ENCODE data around the gene HACD2. TPM values are rescaled to one million over a fixed set of nuclear protein-coding genes. Genes with fewer than 3 reads are reported as not detected.

Gene HACD2
- polyA plus RNA-seq, 2 of the 4 experiments (the other 2 are of a cell fraction): 41.8 to 97.7 TPM

DNA sequence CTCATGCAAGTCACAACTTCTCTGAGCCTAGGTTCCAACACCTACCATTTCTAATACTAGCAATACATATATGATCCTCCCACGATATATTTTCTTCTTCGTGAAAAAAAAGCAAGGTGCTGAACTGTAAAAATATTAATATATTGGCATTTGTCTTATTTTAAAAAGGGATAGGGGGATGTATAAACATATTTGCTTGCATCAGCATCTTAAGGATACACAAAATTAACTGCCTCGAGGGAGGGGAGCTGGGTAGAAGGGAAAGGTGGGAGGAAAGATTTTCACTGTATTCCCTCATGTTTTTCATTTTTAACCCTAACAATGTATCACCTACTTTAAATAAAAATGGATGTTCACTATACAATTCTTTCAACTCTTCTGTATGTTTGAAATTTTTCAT is 1.3 kb downstream of the HACD2 start:
- POLR2A ChIA-PET: interaction anchor here (0.8 to 3.5 kb wide), 3 partner anchors 19 to 378 kb away, joined by 5 to 28 read pairs (median 7); partner anchors contain the start of gene CCDC14
- no peak for FAIRE-seq
- peak; percentile 72 for TF ChIP-seq MAFK (IDR thresholded peaks at IDR 0.05; ENCODE audit: partially characterized antibody)
- TF ChIP-seq, protein P1, sequence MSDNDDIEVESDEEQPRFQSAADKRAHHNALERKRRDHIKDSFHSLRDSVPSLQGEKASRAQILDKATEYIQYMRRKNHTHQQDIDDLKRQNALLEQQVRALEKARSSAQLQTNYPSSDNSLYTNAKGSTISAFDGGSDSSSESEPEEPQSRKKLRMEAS (IDR thresholded peaks at IDR 0.05): no peak
- TF ChIP-seq, protein P2, sequence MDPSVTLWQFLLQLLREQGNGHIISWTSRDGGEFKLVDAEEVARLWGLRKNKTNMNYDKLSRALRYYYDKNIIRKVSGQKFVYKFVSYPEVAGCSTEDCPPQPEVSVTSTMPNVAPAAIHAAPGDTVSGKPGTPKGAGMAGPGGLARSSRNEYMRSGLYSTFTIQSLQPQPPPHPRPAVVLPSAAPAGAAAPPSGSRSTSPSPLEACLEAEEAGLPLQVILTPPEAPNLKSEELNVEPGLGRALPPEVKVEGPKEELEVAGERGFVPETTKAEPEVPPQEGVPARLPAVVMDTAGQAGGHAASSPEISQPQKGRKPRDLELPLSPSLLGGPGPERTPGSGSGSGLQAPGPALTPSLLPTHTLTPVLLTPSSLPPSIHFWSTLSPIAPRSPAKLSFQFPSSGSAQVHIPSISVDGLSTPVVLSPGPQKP (IDR thresholded peaks at IDR 0.05; ENCODE audit: low read depth, low read length): no peak
- DNase-seq (ENCODE audit: low read depth in 1 of 2, low spot score in 1 of 2): no peak
- no peak for ATAC-seq
- H3K4me1 ChIP-seq: peaks cover 22% of the 10 kb centered on the region
- 59% methylated on average over 3 of the region's 3 CpGs for WGBS (ENCODE audit: missing lambda C conversion rate)
- peak overlapping the region; percentile 94 for H3K4me2 ChIP-seq
- no peak overlapping the region; a peak in 1 of 6 replicates for H3K27ac ChIP-seq
- peak overlapping the region; percentile 86 for H3K4me3 ChIP-seq
- CTCF ChIA-PET: interaction anchor here (1.0 to 1.7 kb wide), 8 partner anchors 9 to 118 kb away, joined by 3 to 7 read pairs (median 4); no protein-coding TSS in a partner anchor
- H3K9me3 ChIP-seq: peaks cover 8% of the 10 kb centered on the region; the same call in 2 of the 3 replicates

DNA sequence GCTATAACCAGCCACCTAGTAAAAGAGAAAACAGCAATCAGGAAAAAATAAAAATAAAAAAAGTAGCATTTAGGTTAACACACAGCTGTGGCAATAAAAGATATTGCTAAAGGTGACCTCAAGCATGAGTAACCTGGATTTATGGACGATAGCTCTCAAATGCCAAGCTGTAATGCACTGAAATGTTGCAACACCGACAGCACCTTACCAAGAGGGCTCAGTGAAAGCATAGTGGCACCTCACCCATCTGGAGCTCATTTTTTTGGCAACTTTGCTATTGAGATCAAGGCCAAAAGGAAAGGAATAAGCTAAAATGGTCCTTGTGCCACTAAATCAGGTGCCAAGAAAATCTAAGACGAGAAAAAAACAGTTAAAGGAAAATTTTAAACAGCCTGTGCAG is 2.5 kb downstream of the HACD2 start:
- Histone ChIP-seq H3K27ac (0 out of 6 replicates have a peak overlapping the region, but pooled peaks of 1 of the 2 experiments have one; percentile 6), H3K9me3 (no peaks in the 10 kb centered on the region; the same call in 2 of the 3 replicates), H3K4me3 (no peak overlapping the region), H3K4me2 (peak overlapping the region; percentile 94; the same call in 2 of the 3 replicates), H3K4me1 (peaks cover 22% of the 10 kb centered on the region)
- ATAC-seq (no peak), DNase-seq (ENCODE audit: low read depth in 1 of 2, low spot score in 1 of 2) (no peak), FAIRE-seq (no peak)
- CTCF ChIA-PET: interaction anchor here (0.8 to 1.2 kb wide), 4 partner anchors 22 to 60 kb away, joined by 3 to 5 read pairs (median 4); no protein-coding TSS in a partner anchor
- POLR2A ChIA-PET: no interaction called here
- WGBS (ENCODE audit: missing lambda C conversion rate): 67% methylated on average over 3 of the region's 3 CpGs
- TF ChIP-seq CEBPB (IDR thresholded peaks at IDR 0.05): peak in 1 of 2 experiments; percentile 41; a peak in 1 of 4 replicates
- TF ChIP-seq MAZ (IDR thresholded peaks at IDR 0.05; ENCODE audit: borderline replicate concordance, low read depth, low read length): no peak

DNA sequence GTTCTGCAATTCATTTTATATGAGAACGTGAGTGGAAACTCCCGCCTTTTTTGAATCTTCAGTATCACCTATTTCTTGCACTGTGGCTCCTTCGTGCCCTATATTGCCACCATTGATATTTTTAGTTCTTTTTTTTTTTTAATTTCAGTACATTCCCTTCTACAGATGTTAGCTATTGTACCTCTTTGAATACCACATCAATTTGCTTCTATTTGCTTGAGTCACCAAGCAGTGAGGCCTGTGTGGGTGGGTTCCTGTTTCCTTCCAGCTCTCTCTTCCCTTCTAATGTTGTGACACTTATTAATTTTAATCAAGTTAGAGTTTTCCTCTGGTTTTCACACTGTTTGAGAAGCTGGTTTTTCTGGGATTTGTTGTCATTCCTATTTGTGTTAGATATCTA is 8.7 kb downstream of the HACD2 start:
- CTCF ChIA-PET: interaction anchor here (0.7 to 3.2 kb wide), 9 partner anchors 11 to 984 kb away, joined by 3 to 16 read pairs (median 3); no protein-coding TSS in a partner anchor

More for the DNA sequence above, 8.7 kb downstream of the HACD2 start:
- ATAC-seq: no peak
- no peak for FAIRE-seq
- TF ChIP-seq, protein P3, sequence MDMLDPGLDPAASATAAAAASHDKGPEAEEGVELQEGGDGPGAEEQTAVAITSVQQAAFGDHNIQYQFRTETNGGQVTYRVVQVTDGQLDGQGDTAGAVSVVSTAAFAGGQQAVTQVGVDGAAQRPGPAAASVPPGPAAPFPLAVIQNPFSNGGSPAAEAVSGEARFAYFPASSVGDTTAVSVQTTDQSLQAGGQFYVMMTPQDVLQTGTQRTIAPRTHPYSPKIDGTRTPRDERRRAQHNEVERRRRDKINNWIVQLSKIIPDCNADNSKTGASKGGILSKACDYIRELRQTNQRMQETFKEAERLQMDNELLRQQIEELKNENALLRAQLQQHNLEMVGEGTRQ (IDR thresholded peaks at IDR 0.05): no peak
- TF ChIP-seq, protein P4, sequence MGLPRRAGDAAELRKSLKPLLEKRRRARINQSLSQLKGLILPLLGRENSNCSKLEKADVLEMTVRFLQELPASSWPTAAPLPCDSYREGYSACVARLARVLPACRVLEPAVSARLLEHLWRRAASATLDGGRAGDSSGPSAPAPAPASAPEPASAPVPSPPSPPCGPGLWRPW (IDR thresholded peaks at IDR 0.05): no peak
- TF ChIP-seq, protein P5, sequence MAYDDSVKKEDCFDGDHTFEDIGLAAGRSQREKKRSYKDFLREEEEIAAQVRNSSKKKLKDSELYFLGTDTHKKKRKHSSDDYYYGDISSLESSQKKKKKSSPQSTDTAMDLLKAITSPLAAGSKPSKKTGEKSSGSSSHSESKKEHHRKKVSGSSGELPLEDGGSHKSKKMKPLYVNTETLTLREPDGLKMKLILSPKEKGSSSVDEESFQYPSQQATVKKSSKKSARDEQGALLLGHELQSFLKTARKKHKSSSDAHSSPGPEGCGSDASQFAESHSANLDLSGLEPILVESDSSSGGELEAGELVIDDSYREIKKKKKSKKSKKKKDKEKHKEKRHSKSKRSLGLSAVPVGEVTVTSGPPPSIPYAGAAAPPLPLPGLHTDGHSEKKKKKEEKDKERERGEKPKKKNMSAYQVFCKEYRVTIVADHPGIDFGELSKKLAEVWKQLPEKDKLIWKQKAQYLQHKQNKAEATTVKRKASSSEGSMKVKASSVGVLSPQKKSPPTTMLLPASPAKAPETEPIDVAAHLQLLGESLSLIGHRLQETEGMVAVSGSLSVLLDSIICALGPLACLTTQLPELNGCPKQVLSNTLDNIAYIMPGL (CRISPR knock-in tag; IDR thresholded peaks at IDR 0.05; ENCODE audit: borderline replicate concordance): no peak
- TF ChIP-seq TFCP2L1 (CRISPR knock-in tag; IDR thresholded peaks at IDR 0.05) (no peak), KDM1A (IDR thresholded peaks at IDR 0.05; ENCODE audit: low read depth) (no peak), ZNF302 (CRISPR knock-in tag; IDR thresholded peaks at IDR 0.05) (no peak), ZSCAN20 (CRISPR knock-in tag; IDR thresholded peaks at IDR 0.05) (no peak), GATA3 (IDR thresholded peaks at IDR 0.05; ENCODE audit: borderline replicate concordance) (no peak), EHF (CRISPR knock-in tag; IDR thresholded peaks at IDR 0.05) (no peak), JUNB (IDR thresholded peaks at IDR 0.05) (no peak), EHMT2 (IDR thresholded peaks at IDR 0.05; ENCODE audit: low read depth) (no peak), HOXB5 (CRISPR knock-in tag; IDR thresholded peaks at IDR 0.05) (no peak), CHD2 (IDR thresholded peaks at IDR 0.05; ENCODE audit: low read length, partially characterized antibody) (no peak), RCOR1 (IDR thresholded peaks at IDR 0.05; ENCODE audit: low read depth, low read length) (no peak), TP53 (CRISPR knock-in tag; IDR thresholded peaks at IDR 0.05) (no peak), PHF8 (IDR thresholded peaks at IDR 0.05; ENCODE audit: borderline replicate concordance, low read depth) (no peak)
- TF ChIP-seq, protein P6, sequence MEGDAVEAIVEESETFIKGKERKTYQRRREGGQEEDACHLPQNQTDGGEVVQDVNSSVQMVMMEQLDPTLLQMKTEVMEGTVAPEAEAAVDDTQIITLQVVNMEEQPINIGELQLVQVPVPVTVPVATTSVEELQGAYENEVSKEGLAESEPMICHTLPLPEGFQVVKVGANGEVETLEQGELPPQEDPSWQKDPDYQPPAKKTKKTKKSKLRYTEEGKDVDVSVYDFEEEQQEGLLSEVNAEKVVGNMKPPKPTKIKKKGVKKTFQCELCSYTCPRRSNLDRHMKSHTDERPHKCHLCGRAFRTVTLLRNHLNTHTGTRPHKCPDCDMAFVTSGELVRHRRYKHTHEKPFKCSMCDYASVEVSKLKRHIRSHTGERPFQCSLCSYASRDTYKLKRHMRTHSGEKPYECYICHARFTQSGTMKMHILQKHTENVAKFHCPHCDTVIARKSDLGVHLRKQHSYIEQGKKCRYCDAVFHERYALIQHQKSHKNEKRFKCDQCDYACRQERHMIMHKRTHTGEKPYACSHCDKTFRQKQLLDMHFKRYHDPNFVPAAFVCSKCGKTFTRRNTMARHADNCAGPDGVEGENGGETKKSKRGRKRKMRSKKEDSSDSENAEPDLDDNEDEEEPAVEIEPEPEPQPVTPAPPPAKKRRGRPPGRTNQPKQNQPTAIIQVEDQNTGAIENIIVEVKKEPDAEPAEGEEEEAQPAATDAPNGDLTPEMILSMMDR (IDR thresholded peaks at IDR 0.05): no peak
- TF ChIP-seq, protein P1 (IDR thresholded peaks at IDR 0.05): no peak
- TF ChIP-seq, protein P7, sequence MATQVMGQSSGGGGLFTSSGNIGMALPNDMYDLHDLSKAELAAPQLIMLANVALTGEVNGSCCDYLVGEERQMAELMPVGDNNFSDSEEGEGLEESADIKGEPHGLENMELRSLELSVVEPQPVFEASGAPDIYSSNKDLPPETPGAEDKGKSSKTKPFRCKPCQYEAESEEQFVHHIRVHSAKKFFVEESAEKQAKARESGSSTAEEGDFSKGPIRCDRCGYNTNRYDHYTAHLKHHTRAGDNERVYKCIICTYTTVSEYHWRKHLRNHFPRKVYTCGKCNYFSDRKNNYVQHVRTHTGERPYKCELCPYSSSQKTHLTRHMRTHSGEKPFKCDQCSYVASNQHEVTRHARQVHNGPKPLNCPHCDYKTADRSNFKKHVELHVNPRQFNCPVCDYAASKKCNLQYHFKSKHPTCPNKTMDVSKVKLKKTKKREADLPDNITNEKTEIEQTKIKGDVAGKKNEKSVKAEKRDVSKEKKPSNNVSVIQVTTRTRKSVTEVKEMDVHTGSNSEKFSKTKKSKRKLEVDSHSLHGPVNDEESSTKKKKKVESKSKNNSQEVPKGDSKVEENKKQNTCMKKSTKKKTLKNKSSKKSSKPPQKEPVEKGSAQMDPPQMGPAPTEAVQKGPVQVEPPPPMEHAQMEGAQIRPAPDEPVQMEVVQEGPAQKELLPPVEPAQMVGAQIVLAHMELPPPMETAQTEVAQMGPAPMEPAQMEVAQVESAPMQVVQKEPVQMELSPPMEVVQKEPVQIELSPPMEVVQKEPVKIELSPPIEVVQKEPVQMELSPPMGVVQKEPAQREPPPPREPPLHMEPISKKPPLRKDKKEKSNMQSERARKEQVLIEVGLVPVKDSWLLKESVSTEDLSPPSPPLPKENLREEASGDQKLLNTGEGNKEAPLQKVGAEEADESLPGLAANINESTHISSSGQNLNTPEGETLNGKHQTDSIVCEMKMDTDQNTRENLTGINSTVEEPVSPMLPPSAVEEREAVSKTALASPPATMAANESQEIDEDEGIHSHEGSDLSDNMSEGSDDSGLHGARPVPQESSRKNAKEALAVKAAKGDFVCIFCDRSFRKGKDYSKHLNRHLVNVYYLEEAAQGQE (IDR thresholded peaks at IDR 0.05): no peak
- DNase-seq (ENCODE audit: low read depth in 1 of 2, low spot score in 1 of 2): no peak
- Histone ChIP-seq H3K9me3 (no peaks in the 10 kb centered on the region), H3K4me3 (no peak overlapping the region), H3K27ac (no peak overlapping the region), H3K4me2 (no peak overlapping the region), H3K4me1 (no peaks in the 10 kb centered on the region)
- 90% methylated on average over 3 of the region's 3 CpGs for WGBS (ENCODE audit: missing lambda C conversion rate)
- POLR2A ChIA-PET: no interaction called here

All from A549 (cell line).